Ascending aorta (tissue), 2 donors: ENCODE results near the gene TEX35. TPM values are rescaled to one million over a fixed set of nuclear protein-coding genes. Genes with fewer than 3 reads are reported as not detected.
A peak's percentile ranks its signal among the peaks of the same experiment; 100 is the strongest.

Experiments used
- DNase-seq, 2 donors: peaks; one replicate each; pipeline ENCODE4 v3.0.0-alpha.2; 2019; ENCODE audit warnings: low spot score in 2 of 2
- H3K27ac ChIP-seq, 2 donors: fragments of 200-600 bp; sonication (generic); one replicate each; pipeline ENCODE4 v1.5.1; 2016 to 2017; ENCODE audit warnings: mild to moderate bottlenecking in 1 of 2
- H3K27me3 ChIP-seq: fragments of 200-600 bp; sonication (generic); one replicate; pipeline ENCODE4 v1.5.1; 2017
- H3K36me3 ChIP-seq, 2 donors: fragments of 200-600 bp; sonication (generic); one replicate each; pipeline ENCODE4 v1.5.1; 2016
- H3K4me1 ChIP-seq, 2 donors: fragments of 200-600 bp; sonication (generic); one replicate each; pipeline ENCODE4 v1.5.1; 2016 to 2017; ENCODE audit warnings: mild to moderate bottlenecking in 1 of 2
- H3K4me3 ChIP-seq, 2 donors: fragments of 200-600 bp; sonication (generic); one replicate each; pipeline ENCODE4 v1.5.1; 2016 to 2017; ENCODE audit warnings: mild to moderate bottlenecking in 1 of 2
- H3K9me3 ChIP-seq, 2 donors: fragments of 200-600 bp; sonication (generic); one replicate each; pipeline ENCODE4 v1.5.1; 2016
- intact Hi-C: fragments of 100-400 bp; cut with DNase I; formaldehyde crosslinking; loops from one replicate; pipeline ENCODE4 v1.15.1; 2023
- total RNA-seq: library from RNA; depleted of rRNA; stranded (reverse); fragments of >200 nt; gene quantifications from one replicate; pipeline ENCODE4 v1.1.0, GENCODE V29; 2016
- TF ChIP-seq, protein P1 (sequence below), 3 experiments: fragments of 200-600 bp in 2 of 3; fragments of 450-650 bp in 1 of 3; sonication (generic) in 2 of 3; IDR thresholded peaks; one replicate each; pipeline ENCODE4 v1.5.1; 2016 to 2019; ENCODE audit warnings: antibody characterized with exemption in 3 of 3, mild to moderate bottlenecking in 1 of 3, moderate library complexity in 1 of 3

TEX35 gene
- total RNA-seq, 1 donor from 2014 or later, result not detected

DNA sequence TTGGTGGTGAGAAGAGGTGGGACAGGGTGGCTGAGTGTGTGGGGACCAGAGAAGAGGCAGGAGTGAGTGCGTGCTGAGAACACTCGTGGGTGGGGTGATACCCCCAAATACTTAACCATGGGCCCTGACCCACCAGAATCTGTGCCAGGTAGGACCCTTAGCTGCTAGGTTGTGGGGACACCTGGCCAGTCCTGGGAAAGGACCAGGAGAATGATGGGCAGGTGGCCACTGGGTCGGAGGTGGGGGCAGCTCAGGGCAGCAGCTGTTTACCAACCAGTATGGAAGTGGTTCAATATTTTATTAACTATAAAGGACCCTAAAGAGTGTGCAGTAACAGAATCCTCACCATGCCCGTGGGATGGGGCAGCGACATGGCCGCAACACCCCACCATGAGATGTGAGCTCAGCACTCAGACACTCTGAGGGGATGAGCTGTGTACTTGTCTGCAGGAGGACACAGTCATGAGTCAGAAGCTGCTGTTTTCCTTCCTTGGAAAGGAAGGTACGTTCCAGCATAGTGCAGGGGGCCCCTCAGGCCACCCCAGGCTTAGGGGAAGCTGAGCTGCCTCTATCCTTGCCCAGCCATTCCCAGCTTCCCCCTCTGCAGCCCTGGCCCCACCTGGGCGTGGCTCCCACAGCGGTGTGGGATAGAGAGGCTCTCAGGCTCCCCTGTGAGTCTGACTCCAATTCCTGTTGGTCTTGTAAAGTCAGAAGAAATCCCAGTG, 25.4 kb downstream of the TEX35 start:
- intact Hi-C loops, result no loop called here
- no peaks in the 10 kb centered on the region for H3K27me3 ChIP-seq
- TF ChIP-seq, protein P1, sequence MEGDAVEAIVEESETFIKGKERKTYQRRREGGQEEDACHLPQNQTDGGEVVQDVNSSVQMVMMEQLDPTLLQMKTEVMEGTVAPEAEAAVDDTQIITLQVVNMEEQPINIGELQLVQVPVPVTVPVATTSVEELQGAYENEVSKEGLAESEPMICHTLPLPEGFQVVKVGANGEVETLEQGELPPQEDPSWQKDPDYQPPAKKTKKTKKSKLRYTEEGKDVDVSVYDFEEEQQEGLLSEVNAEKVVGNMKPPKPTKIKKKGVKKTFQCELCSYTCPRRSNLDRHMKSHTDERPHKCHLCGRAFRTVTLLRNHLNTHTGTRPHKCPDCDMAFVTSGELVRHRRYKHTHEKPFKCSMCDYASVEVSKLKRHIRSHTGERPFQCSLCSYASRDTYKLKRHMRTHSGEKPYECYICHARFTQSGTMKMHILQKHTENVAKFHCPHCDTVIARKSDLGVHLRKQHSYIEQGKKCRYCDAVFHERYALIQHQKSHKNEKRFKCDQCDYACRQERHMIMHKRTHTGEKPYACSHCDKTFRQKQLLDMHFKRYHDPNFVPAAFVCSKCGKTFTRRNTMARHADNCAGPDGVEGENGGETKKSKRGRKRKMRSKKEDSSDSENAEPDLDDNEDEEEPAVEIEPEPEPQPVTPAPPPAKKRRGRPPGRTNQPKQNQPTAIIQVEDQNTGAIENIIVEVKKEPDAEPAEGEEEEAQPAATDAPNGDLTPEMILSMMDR (IDR thresholded peaks at IDR 0.05), result no peak
- no peak overlapping the region for H3K27ac ChIP-seq
- no peaks in the 10 kb centered on the region for H3K36me3 ChIP-seq
- peaks cover 0 to 6% of the 10 kb centered on the region in 2 donors for H3K4me1 ChIP-seq
- DNase-seq, result no peak
- H3K4me3 ChIP-seq, result no peak overlapping the region
- no peaks in the 10 kb centered on the region for H3K9me3 ChIP-seq

DNA sequence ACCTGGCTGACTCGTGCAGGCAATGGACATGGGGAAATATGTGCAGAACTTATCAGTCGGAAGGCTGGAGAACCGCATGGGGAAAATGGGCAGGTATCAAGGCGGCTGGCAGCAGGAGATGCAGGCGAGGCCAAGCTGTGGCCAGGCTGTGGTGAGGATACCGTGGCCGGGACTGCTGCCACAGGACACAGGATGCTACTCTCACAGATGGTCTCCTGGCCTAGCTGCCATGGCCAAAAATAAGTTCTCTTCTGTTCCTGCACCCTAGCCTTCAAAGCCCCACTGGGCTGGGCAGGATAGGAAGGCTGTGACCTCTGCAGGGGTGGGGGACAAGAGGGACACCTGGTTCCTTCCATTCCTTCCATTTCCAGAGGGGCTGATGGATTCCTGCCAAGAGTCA, 26.4 kb downstream of the TEX35 start:
- intact Hi-C loops, result no loop called here
- TF ChIP-seq, protein P1 (IDR thresholded peaks at IDR 0.05), result no peak
- Histone ChIP-seq H3K4me3 (no peak overlapping the region), H3K27ac (no peak overlapping the region), H3K27me3 (no peaks in the 10 kb centered on the region), H3K4me1 (peaks cover 0 to 6% of the 10 kb centered on the region in 2 donors), H3K36me3 (no peaks in the 10 kb centered on the region), H3K9me3 (no peaks in the 10 kb centered on the region)
- no peak for DNase-seq

- Histone ChIP-seq H3K36me3 (no peaks in the 10 kb centered on the region), H3K27me3 (no peaks in the 10 kb centered on the region), H3K4me1 (peaks cover 0 to 6% of the 10 kb centered on the region in 2 donors), H3K4me3 (no peak overlapping the region), H3K27ac (no peak overlapping the region), H3K9me3 (no peaks in the 10 kb centered on the region)
- DNase-seq, result no peak
- intact Hi-C loops, result loop anchor here (5.0 kb wide), 1 partner anchor 462 kb away; no protein-coding TSS in a partner anchor
- TF ChIP-seq, protein P1 (IDR thresholded peaks at IDR 0.05), result no peak
These were observed 27.3 kb downstream of the TEX35 start for GRCh38 chr1:178540204-178540603.

GRCh38 chr1:178540646-178541045, 27.7 kb downstream of the TEX35 start:
- Histone ChIP-seq H3K27me3 (no peaks in the 10 kb centered on the region), H3K4me3 (no peak overlapping the region), H3K9me3 (no peaks in the 10 kb centered on the region), H3K27ac (no peak overlapping the region), H3K4me1 (peaks cover 0 to 6% of the 10 kb centered on the region in 2 donors), H3K36me3 (peaks cover 0 to under 1% of the 10 kb centered on the region in 2 donors)
- TF ChIP-seq, protein P1 (IDR thresholded peaks at IDR 0.05), result no peak
- intact Hi-C loops, result loop anchor here (5.0 kb wide), 1 partner anchor 462 kb away; no protein-coding TSS in a partner anchor
- DNase-seq, result no peak

GRCh38 chr1:178541379-178541778, 28.5 kb downstream of the TEX35 start:
- TF ChIP-seq, protein P1 (IDR thresholded peaks at IDR 0.05), result no peak
- no peaks in the 10 kb centered on the region for H3K9me3 ChIP-seq
- intact Hi-C loops, result loop anchor here (5.0 kb wide), 1 partner anchor 461 kb away; no protein-coding TSS in a partner anchor
- peak overlapping the region; percentile 92 to 96 for H3K4me3 ChIP-seq
- no peak for DNase-seq
- H3K4me1 ChIP-seq, result peaks cover 0 to 6% of the 10 kb centered on the region in 2 donors
- H3K27me3 ChIP-seq, result no peaks in the 10 kb centered on the region
- H3K27ac ChIP-seq, result no peak overlapping the region
- H3K36me3 ChIP-seq, result peaks cover 0 to 4% of the 10 kb centered on the region in 2 donors
